ENCODE results near the gene GNRH2.

The GNRH2 gene

DNA sequence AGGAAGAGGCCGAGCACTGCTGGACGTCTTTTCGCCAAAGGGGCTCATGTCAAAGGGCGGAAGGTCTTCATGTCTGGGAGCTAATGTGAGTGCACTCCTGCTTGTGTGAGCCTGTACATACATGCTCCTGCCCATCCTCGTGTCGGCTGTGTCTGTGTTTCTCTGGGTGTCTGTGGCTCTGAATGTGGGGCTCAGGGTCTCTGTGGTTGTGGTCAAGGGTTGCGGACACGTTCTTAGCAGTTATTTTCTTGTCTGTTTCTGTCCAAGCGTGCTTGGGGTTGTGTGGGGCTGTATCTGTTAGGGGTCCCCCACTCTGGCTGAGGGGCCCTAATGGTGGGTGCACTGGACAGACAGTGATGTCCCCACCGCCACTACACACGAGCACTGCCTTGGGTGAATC lies 38.2 kb downstream of the GNRH2 start:
- Histone ChIP-seq H3K79me1 (ENCODE audit: low read length) (no peaks in the 10 kb centered on the region), H2BK15ac (replicated peaks; ENCODE audit: low read depth) (no peak overlapping the region), H3K56ac (ENCODE audit: low read length) (no peak overlapping the region), H3K27me3 (ENCODE audit: insufficient read depth, low read length, poor library complexity) (peaks cover 18% of the 10 kb centered on the region), H3K36me3 (ENCODE audit: control insufficient read depth, insufficient read depth, low read length) (no peaks in the 10 kb centered on the region), H4K8ac (ENCODE audit: low read depth, low read length) (no peak overlapping the region), H2BK5ac (ENCODE audit: low read length) (no peak overlapping the region), H3K4me1 (ENCODE audit: control insufficient read depth, low read depth, low read length) (no peaks in the 10 kb centered on the region), H3K9ac (ENCODE audit: low read length) (no peak overlapping the region), H3K4ac (ENCODE audit: low read depth, low read length) (no peak overlapping the region), H3K23ac (ENCODE audit: low read length) (no peak overlapping the region), H3K27ac (ENCODE audit: low read depth, low read length) (no peak overlapping the region), H2BK120ac (ENCODE audit: low read depth, low read length) (no peak overlapping the region), H2AK5ac (ENCODE audit: low read length) (no peak overlapping the region), H4K5ac (ENCODE audit: low read length) (no peak overlapping the region), H3K4me2 (ENCODE audit: low read length) (no peak overlapping the region), H3K79me2 (ENCODE audit: control insufficient read depth, insufficient read depth, low read length) (no peaks in the 10 kb centered on the region), H3K18ac (ENCODE audit: low read length) (no peak overlapping the region), H3K4me3 (ENCODE audit: low read length) (no peak overlapping the region)
- no peak for DNase-seq
- WGBS (ENCODE audit: extremely low coverage, insufficient coverage, low lambda C conversion rate): no CpG with 5 or more reads among the region's 11 CpGs

DNA sequence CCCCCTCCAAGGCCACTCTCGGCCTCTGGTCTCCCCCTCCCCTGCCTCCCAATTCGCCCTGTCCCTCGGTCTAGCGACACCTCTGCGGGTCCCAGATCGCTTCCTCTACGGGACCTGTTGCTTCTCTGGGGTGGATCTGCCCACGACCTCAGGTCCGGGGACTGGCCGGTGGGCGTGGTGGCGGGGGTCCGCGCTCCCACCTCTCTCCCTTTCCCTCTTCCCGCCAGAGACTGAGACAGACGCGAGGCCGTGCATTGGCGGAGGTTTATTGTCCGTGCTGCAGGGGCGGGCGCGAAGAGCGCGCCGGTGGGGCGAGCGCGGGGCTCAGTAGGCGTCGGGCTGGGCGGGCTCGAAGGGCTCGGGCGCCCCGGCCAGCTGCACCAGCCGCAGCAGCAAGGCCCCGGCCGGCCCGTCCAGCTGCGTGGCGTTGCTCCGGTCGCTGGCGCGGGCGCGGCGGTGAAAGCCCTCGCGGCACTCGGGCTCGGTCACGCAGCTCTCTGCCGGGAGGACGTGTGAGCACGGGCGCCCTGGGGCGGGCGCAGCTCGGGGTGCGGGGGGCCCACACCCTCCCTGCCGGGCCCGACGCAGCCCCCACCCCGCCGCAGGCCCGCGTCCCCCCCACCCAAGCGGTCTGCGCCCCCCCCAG lies 39.0 kb downstream of the GNRH2 start:
- H2AK5ac ChIP-seq (ENCODE audit: low read length): no peak overlapping the region
- no peak overlapping the region for H4K8ac ChIP-seq (ENCODE audit: low read depth, low read length)
- H3K79me1 ChIP-seq (ENCODE audit: low read length): no peaks in the 10 kb centered on the region
- H2BK5ac ChIP-seq (ENCODE audit: low read length): no peak overlapping the region
- peaks cover 18% of the 10 kb centered on the region for H3K27me3 ChIP-seq (ENCODE audit: insufficient read depth, low read length, poor library complexity)
- no peak overlapping the region for H2BK15ac ChIP-seq (replicated peaks; ENCODE audit: low read depth)
- no peaks in the 10 kb centered on the region for H3K36me3 ChIP-seq (ENCODE audit: control insufficient read depth, insufficient read depth, low read length)
- H3K4me2 ChIP-seq (ENCODE audit: low read length): peak overlapping the region; percentile 40
- H2BK120ac ChIP-seq (ENCODE audit: low read depth, low read length): no peak overlapping the region
- H3K4me1 ChIP-seq (ENCODE audit: control insufficient read depth, low read depth, low read length): no peaks in the 10 kb centered on the region
- H3K56ac ChIP-seq (ENCODE audit: low read length): peak overlapping the region; percentile 12
- no peaks in the 10 kb centered on the region for H3K79me2 ChIP-seq (ENCODE audit: control insufficient read depth, insufficient read depth, low read length)
- no peak overlapping the region for H3K23ac ChIP-seq (ENCODE audit: low read length)
- DNase-seq: no peak
- H3K4me3 ChIP-seq (ENCODE audit: low read length): no peak overlapping the region
- no peak overlapping the region for H3K4ac ChIP-seq (ENCODE audit: low read depth, low read length)
- H3K18ac ChIP-seq (ENCODE audit: low read length): no peak overlapping the region
- WGBS (ENCODE audit: extremely low coverage, insufficient coverage, low lambda C conversion rate): no CpG with 5 or more reads among the region's 71 CpGs
- H3K27ac ChIP-seq (ENCODE audit: low read depth, low read length): no peak overlapping the region
- H4K5ac ChIP-seq (ENCODE audit: low read length): no peak overlapping the region
- peak overlapping the region; percentile 15 for H3K9ac ChIP-seq (ENCODE audit: low read length)

DNA sequence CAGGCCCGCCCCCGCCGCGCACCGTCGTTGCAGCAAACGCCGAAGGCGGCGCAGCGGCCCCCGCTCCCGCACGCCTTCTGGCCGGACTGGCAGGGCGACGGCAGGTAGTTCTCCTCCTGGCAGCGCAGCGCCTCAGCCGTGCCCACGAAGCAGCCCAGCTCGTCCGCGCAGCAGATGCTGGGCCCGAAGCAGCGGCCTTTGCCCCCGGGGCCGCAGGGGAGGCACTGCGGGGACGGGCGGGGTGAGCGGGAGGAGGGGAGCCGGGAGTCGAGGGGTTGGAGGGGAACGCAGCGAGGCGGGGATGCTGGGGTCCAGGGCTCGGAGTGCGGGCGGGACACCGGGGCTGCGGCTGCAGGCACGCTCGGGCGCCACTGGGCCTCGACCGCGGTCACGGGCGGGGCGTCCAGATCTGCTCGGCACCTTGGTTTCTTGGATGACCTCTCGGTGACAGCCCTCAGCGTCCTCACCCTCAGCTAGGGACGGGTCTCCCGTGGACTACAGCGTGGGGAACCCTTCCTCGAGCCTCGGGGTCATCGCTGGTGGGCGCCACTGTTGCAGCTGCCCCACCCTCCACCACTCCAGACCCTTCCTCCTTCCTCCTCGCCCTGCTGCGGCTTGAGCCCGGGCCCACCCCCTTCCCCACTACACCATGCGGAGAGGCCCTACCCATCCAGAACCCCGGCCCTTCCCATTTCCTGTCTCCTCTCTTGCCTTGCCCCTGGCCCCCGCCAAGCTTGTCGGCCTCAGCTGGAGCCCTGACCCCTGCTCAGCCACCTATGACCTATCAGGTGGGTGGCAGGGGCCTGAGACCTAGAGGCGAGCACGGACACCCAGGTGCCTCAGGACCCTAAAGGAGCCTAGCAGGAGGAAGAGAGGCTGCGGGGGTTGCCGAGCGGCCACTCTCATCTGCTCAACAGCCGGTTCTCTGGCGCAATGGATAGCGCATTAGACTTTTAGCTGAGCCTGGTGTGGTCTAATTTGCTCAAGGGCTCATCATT lies 39.8 kb downstream of the GNRH2 start:
- H3K4me2 ChIP-seq (ENCODE audit: low read length): peak overlapping the region; percentile 40
- no peak overlapping the region for H2BK120ac ChIP-seq (ENCODE audit: low read depth, low read length)
- no peaks in the 10 kb centered on the region for H3K79me1 ChIP-seq (ENCODE audit: low read length)
- no peak for DNase-seq
- H3K79me2 ChIP-seq (ENCODE audit: control insufficient read depth, insufficient read depth, low read length): no peaks in the 10 kb centered on the region
- no peaks in the 10 kb centered on the region for H3K4me1 ChIP-seq (ENCODE audit: control insufficient read depth, low read depth, low read length)
- no peak overlapping the region for H3K23ac ChIP-seq (ENCODE audit: low read length)
- H3K4me3 ChIP-seq (ENCODE audit: low read length): no peak overlapping the region
- H3K4ac ChIP-seq (ENCODE audit: low read depth, low read length): no peak overlapping the region
- H4K5ac ChIP-seq (ENCODE audit: low read length): no peak overlapping the region
- no CpG with 5 or more reads among the region's 76 CpGs for WGBS (ENCODE audit: extremely low coverage, insufficient coverage, low lambda C conversion rate)
- H2BK5ac ChIP-seq (ENCODE audit: low read length): no peak overlapping the region
- no peak overlapping the region for H3K27ac ChIP-seq (ENCODE audit: low read depth, low read length)
- H3K36me3 ChIP-seq (ENCODE audit: control insufficient read depth, insufficient read depth, low read length): no peaks in the 10 kb centered on the region
- H2AK5ac ChIP-seq (ENCODE audit: low read length): no peak overlapping the region
- H3K9ac ChIP-seq (ENCODE audit: low read length): no peak overlapping the region
- H4K8ac ChIP-seq (ENCODE audit: low read depth, low read length): no peak overlapping the region
- H2BK15ac ChIP-seq (replicated peaks; ENCODE audit: low read depth): no peak overlapping the region
- peak overlapping the region; percentile 34 for H3K56ac ChIP-seq (ENCODE audit: low read length)
- H3K27me3 ChIP-seq (ENCODE audit: insufficient read depth, low read length, poor library complexity): peaks cover 18% of the 10 kb centered on the region
- no peak overlapping the region for H3K18ac ChIP-seq (ENCODE audit: low read length)

DNA sequence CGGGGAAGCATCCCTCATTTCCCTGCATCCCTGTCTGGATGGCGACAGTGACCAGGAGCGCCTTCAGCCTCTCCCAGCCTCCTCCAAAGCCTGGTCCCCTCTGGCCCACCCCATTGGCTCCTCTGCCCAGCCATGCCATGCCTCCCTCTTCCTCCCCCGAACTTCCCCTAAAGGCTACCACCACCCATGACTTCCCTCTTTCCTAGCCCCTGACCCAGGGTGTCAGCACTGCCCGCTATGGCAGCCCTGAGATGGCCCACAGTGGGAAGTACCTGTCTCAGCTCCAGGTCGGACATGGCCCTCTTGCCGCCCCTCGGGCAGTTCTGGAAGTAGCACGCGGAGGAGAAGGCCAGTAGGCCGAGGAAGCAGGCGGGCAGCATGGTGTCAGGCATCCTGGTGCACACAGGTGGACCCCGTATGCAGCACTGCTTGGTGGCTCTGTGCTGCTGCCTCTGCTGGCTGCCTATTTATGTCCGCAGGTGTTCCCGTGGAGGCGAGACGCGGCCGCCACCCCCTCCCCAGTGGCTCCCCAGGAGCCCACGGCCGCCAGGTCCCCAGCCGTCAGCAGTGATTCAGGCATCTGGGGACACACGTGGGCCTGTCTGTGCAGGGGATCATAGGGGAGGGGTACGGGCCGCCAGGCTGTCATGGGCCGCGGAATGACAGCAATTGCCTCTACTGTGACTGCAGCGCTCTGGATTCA lies 41.0 kb downstream of the GNRH2 start, which contains the start of gene AVP:
TSS of gene AVP (minus strand) at position 442 of the 703 bp plus-strand sequence. CDS start at position 392, 50 bp downstream.
- Histone ChIP-seq H3K4me2 (ENCODE audit: low read length) (no peak within 1 kb of the TSS), H3K56ac (ENCODE audit: low read length) (no peak within 1 kb of the TSS), H3K23ac (ENCODE audit: low read length) (no peak within 1 kb of the TSS), H3K27ac (ENCODE audit: low read depth, low read length) (no peak within 1 kb of the TSS), H2AK5ac (ENCODE audit: low read length) (no peak within 1 kb of the TSS), H3K4me3 (ENCODE audit: low read length) (no peak within 1 kb of the TSS), H3K18ac (ENCODE audit: low read length) (no peak within 1 kb of the TSS), H3K4ac (ENCODE audit: low read depth, low read length) (no peak within 1 kb of the TSS), H3K27me3 (ENCODE audit: insufficient read depth, low read length, poor library complexity) (peaks cover 18% of the 10 kb centered on the region), H2BK120ac (ENCODE audit: low read depth, low read length) (no peak within 1 kb of the TSS), H3K36me3 (ENCODE audit: control insufficient read depth, insufficient read depth, low read length) (no peaks in the 10 kb centered on the region), H3K79me1 (ENCODE audit: low read length) (no peaks in the 10 kb centered on the region), H2BK5ac (ENCODE audit: low read length) (no peak within 1 kb of the TSS), H3K79me2 (ENCODE audit: control insufficient read depth, insufficient read depth, low read length) (no peaks in the 10 kb centered on the region), H3K4me1 (ENCODE audit: control insufficient read depth, low read depth, low read length) (no peaks in the 10 kb centered on the region), H3K9ac (ENCODE audit: low read length) (no peak within 1 kb of the TSS), H4K8ac (ENCODE audit: low read depth, low read length) (no peak within 1 kb of the TSS), H2BK15ac (replicated peaks; ENCODE audit: low read depth) (no peak within 1 kb of the TSS), H4K5ac (ENCODE audit: low read length) (no peak within 1 kb of the TSS)
- no CpG with 5 or more reads among the region's 28 CpGs for WGBS (ENCODE audit: extremely low coverage, insufficient coverage, low lambda C conversion rate)
- DNase-seq: no peak

DNA sequence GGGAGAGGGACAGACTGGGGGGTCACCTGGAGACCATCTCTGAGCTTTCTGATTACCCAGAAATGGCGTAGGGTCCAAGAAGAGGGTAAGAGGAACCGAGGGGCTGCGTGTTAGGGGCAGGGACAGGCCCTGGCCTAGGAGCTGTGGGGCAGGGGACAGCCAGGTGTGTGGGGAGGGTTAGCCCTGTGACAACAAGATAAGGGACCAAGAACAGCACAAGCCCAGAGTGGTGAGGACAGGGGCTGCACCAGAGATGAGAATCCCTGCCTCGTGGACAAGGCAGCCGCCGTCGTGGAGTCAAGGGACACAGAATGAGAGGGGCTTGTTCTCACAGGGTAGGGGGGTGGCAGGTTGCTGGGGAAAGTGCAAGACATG lies 41.6 kb downstream of the GNRH2 start:
- no peaks in the 10 kb centered on the region for H3K36me3 ChIP-seq (ENCODE audit: control insufficient read depth, insufficient read depth, low read length)
- no CpG with 5 or more reads among the region's 7 CpGs for WGBS (ENCODE audit: extremely low coverage, insufficient coverage, low lambda C conversion rate)
- H3K4ac ChIP-seq (ENCODE audit: low read depth, low read length): no peak overlapping the region
- H4K5ac ChIP-seq (ENCODE audit: low read length): no peak overlapping the region
- no peak overlapping the region for H3K23ac ChIP-seq (ENCODE audit: low read length)
- H3K79me1 ChIP-seq (ENCODE audit: low read length): no peaks in the 10 kb centered on the region
- H3K27ac ChIP-seq (ENCODE audit: low read depth, low read length): no peak overlapping the region
- no peak overlapping the region for H3K4me3 ChIP-seq (ENCODE audit: low read length)
- no peak overlapping the region for H2AK5ac ChIP-seq (ENCODE audit: low read length)
- no peak overlapping the region for H3K56ac ChIP-seq (ENCODE audit: low read length)
- H3K27me3 ChIP-seq (ENCODE audit: insufficient read depth, low read length, poor library complexity): peaks cover 18% of the 10 kb centered on the region
- H2BK15ac ChIP-seq (replicated peaks; ENCODE audit: low read depth): no peak overlapping the region
- DNase-seq: no peak
- no peak overlapping the region for H3K9ac ChIP-seq (ENCODE audit: low read length)
- no peak overlapping the region for H2BK120ac ChIP-seq (ENCODE audit: low read depth, low read length)
- H4K8ac ChIP-seq (ENCODE audit: low read depth, low read length): no peak overlapping the region
- no peaks in the 10 kb centered on the region for H3K79me2 ChIP-seq (ENCODE audit: control insufficient read depth, insufficient read depth, low read length)
- no peak overlapping the region for H3K18ac ChIP-seq (ENCODE audit: low read length)
- no peak overlapping the region for H3K4me2 ChIP-seq (ENCODE audit: low read length)
- no peaks in the 10 kb centered on the region for H3K4me1 ChIP-seq (ENCODE audit: control insufficient read depth, low read depth, low read length)
- H2BK5ac ChIP-seq (ENCODE audit: low read length): no peak overlapping the region
